ENCODE data around the gene GPA33. TPM values are rescaled to one million over a fixed set of nuclear protein-coding genes. Genes with fewer than 3 reads are reported as not detected.
"Not testable (repeated sequence)": the region's sequence is repeated elsewhere in the genome, so short reads cannot be mapped to it uniquely, and the experiment has no call there.

The GPA33 gene
- total RNA-seq, 2 donors from 2014 or later = not detected

GRCh38 chr1:167065471-167065870, 24.7 kb downstream of the GPA33 start:
- no peak for DNase-seq (ENCODE audit: low spot score)
- intact Hi-C loops (cut with DNase I) = loop anchor here (5.0 to 10.0 kb wide), 3 partner anchors 377 to 469 kb away; no protein-coding TSS in a partner anchor

DNA sequence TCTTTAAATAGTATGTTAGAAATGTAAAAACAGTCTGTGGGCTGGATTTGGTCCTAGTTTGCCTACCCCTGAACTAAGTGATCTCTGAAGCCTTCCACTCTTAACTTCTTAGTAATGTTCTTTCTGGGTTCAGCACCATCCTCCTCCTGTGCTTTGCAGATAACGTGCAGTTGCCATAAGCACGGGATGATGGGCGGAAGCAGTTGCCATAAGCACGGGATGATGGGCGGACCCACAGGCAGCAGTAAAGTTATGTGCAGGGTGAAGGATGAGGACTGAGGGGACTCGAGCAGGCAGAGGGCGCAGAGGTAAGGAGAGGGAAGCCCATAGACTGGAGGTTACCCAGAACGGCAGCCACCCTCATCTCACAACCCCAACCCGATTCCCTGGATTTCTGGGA, 25.6 kb downstream of the GPA33 start:
- DNase-seq (ENCODE audit: low spot score) = no peak
- intact Hi-C loops (cut with DNase I) = loop anchor here (5.0 to 10.0 kb wide), 3 partner anchors 378 to 470 kb away; no protein-coding TSS in a partner anchor

DNA sequence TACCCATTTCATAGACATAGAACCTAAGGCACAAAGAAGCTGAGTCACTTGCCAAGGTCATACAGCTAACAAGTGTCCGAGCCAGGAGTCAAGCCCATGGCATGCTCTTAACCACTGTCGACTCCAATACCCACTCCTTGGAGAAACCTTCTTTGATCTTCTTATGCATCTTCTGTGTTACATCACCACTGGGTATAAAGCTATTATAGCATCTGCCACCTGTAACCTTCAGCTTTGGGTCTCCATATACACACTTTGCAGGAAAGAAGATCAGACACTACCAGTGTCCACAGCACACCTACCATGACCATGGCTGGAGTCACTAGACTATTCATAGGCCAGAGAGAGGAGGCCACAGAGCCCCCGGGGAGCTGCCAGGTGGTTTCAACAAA, 29.1 kb downstream of the GPA33 start:
- intact Hi-C loops (cut with DNase I) = loop anchor here in 1 of 2 donors (10.0 kb wide), 2 partner anchors 384 to 474 kb away; no protein-coding TSS in a partner anchor
- no peak for DNase-seq (ENCODE audit: low spot score)

- no peak for DNase-seq (ENCODE audit: low spot score)
- intact Hi-C loops (cut with DNase I) = loop anchor here in 1 of 2 donors (10.0 kb wide), 2 partner anchors 384 to 474 kb away; no protein-coding TSS in a partner anchor
Observed at GRCh38 chr1:167060141-167061072, 29.8 kb downstream of the GPA33 start.

- intact Hi-C loops (cut with DNase I) = loop anchor here (10.0 kb wide), 3 partner anchors 175 to 475 kb away; no protein-coding TSS in a partner anchor
- DNase-seq (ENCODE audit: low spot score) = no peak
Observed at GRCh38 chr1:167059809-167060107, 30.4 kb downstream of the GPA33 start.

DNA sequence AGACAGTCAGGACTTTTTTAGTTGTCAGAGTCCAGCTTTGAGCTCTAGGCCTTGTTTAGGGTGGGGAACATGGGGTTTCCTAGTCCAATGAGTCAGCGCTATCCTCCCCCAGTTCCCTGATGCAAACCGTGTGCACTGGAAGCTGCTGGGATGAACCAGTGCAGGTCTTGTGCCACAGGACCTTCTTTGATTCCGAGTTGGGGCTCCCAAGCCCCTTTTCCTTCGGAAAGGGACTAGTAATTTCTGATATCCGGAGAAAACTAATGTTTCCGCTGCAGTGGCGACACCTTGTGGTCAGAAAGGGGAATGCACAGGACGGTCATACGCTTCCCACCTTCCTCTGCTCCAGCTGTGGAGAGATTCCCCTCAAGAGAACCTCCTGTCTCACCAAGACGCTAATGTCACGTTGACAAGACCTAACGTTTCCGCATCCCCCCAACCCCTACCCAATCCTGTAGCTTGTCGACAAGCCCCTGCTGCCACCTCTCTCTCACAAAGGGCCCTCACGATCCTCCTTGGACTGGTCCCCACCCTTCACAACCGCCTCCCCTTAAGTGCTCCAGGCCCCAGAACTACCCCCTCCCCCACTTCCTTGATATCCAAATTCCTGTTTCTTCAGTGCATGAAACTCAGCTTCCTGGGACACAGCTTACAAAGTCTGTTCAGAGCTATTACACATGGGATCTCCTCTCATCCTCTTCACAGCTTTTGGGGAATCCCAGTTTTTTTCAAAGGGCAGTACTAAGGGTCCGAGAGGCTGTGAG, 30.9 kb downstream of the GPA33 start:
- DNase-seq (ENCODE audit: low spot score) = peak; percentile 88
- intact Hi-C loops (cut with DNase I) = loop anchor here in 1 of 2 donors (10.0 kb wide), 1 partner anchor 174 kb away; no protein-coding TSS in a partner anchor

DNA sequence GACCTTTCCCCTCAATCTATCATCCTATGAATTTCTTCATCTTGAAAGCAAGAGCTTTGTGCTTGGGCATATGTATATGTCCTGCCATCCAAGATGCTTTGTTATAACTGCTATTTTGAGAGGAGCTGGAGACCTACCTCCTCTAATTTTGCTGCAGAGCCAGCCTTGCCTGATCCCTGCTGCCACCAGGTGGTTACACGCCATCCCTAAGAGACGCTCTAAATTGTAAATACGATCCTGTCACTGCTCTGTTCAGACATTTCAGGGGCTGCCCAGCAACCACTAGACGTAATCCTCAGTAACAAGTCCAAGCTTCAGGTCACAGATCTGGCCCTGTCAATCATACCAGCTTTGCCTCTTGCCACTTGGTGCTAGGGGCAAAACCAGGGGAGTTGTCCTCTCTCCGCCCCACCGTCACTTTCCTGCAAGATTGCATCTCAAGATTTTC, 32.9 kb downstream of the GPA33 start:
- intact Hi-C loops (cut with DNase I) = loop anchor here in 1 of 2 donors (10.0 kb wide), 1 partner anchor 172 kb away; no protein-coding TSS in a partner anchor
- no peak for DNase-seq (ENCODE audit: low spot score)

- intact Hi-C loops (cut with DNase I) = loop anchor here in 1 of 2 donors (10.0 kb wide), 1 partner anchor 172 kb away; no protein-coding TSS in a partner anchor
- no peak for DNase-seq (ENCODE audit: low spot score)
Observed at GRCh38 chr1:167056529-167057231, 33.5 kb downstream of the GPA33 start.

- DNase-seq (ENCODE audit: low spot score) = no peak
- intact Hi-C loops (cut with DNase I) = loop anchor here in 1 of 2 donors (10.0 kb wide), 1 partner anchor 170 kb away; no protein-coding TSS in a partner anchor
Observed at GRCh38 chr1:167054946-167055630, 35.1 kb downstream of the GPA33 start.

GRCh38 chr1:167054531-167054930, 35.6 kb downstream of the GPA33 start:
- no peak for DNase-seq (ENCODE audit: low spot score)
- intact Hi-C loops (cut with DNase I) = loop anchor here in 1 of 2 donors (10.0 kb wide), 1 partner anchor 170 kb away; no protein-coding TSS in a partner anchor

DNA sequence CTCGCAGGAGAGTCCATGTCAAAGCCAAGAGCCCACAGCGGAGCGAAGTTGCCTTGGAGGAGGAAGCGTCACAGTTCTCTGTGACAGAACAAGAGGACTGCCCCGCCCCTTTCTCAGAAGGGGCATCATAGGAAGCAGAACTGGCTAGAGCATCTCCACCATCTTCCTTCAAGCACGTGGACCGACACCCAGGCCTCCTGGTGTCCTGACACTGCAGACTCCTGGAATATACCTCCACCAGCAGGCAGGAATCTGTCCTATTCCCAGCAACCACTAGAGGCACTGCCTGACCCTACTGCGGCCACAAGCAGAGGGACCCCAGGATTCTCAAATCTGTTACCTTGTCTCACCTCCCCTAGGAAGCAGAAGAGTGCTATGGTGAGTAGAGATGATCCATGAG, 37.8 kb downstream of the GPA33 start:
- DNase-seq (ENCODE audit: low spot score) = no peak
- intact Hi-C loops (cut with DNase I) = loop anchor here (2.0 to 10.0 kb wide), 2 partner anchors 130 to 168 kb away; no protein-coding TSS in a partner anchor

GRCh38 chr1:167051907-167052306, 38.3 kb downstream of the GPA33 start:
- no peak for DNase-seq (ENCODE audit: low spot score)
- intact Hi-C loops (cut with DNase I) = loop anchor here (2.0 to 10.0 kb wide), 2 partner anchors 129 to 167 kb away; no protein-coding TSS in a partner anchor

GRCh38 chr1:167043752-167044488, 46.3 kb downstream of the GPA33 start:
- DNase-seq (ENCODE audit: low spot score) = no peak
- intact Hi-C loops (cut with DNase I) = no loop called here

- no peak for DNase-seq (ENCODE audit: low spot score)
- intact Hi-C loops (cut with DNase I) = no loop called here
Observed at GRCh38 chr1:167033646-167034045, 56.5 kb downstream of the GPA33 start.

GRCh38 chr1:167029553-167029952, 60.6 kb downstream of the GPA33 start:
- intact Hi-C loops (cut with DNase I) = not testable (repeated sequence)

GRCh38 chr1:167022384-167022783, 67.8 kb downstream of the GPA33 start:
- intact Hi-C loops (cut with DNase I) = no loop called here
- DNase-seq (ENCODE audit: low spot score) = no peak

More at GRCh38 chr1:167029553-167029952, 60.6 kb downstream of the GPA33 start:
- DNase-seq (ENCODE audit: low spot score) = not testable (repeated sequence)

DNA sequence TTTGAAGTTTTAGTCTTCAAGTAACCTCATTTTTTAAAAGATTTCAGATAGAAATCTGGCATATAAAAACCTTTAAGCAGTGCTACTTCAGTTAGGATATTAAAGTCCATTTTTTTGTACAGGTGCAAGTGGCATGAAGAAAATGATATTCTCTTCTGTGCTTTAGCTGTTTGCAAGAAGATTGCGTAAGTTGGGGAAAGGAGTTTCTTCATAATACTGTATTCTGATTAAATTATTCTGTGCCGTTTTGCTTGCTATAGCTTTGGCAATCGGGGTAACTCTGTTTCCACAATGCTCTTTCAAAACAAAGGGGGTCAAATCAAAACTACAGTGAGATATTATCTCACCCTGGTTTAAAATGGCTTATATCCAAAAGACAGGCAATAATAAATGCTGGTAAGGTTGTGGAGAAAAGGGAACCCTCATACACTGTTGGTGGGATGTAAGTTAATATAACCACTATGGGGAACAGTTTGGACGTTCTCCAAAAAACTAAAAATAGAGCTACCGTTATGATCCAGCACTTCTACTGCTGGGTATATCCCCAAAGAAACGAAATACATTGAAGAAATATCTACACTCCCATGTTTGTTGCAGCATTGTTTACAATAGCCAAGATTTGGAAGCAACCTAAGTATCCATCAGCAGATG, 74.0 kb downstream of the GPA33 start:
- intact Hi-C loops (cut with DNase I) = no loop called here
- DNase-seq (ENCODE audit: low spot score) = no peak

Measured in posterior vena cava (tissue), 2 donors.